ENCODE results near the gene ACOT6.
"Not testable (repeated sequence)": the region's sequence is repeated elsewhere in the genome, so short reads cannot be mapped to it uniquely, and the experiment has no call there.

The ACOT6 gene

DNA sequence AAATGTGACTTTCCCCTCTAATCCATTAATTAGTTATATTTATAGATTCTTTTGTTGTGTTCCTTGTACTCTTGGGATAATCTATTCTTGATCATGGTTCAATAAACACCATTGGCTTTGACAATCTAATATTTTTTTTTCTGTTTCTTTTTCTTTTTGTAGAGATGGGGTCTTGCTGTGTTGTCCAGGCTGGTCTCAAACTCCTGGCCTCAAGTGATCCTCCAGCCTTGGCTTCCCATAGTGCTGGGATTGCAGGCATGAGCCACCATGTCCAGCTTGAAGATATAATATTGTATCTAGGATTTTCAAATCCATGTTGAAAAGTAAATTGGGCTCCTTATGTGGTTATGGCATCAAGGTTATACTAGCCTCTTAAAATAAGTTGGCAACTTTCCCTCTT lies 38.7 kb downstream of the ACOT6 start:
- DNase-seq: no peak

GRCh38 chr14:73655851-73656250 lies 43.5 kb downstream of the ACOT6 start:
- DNase-seq: no peak

GRCh38 chr14:73659202-73659601 lies 46.9 kb downstream of the ACOT6 start:
- DNase-seq: not testable (repeated sequence)

- no peak for DNase-seq
Observed at GRCh38 chr14:73660511-73660910, 48.2 kb downstream of the ACOT6 start.

DNA sequence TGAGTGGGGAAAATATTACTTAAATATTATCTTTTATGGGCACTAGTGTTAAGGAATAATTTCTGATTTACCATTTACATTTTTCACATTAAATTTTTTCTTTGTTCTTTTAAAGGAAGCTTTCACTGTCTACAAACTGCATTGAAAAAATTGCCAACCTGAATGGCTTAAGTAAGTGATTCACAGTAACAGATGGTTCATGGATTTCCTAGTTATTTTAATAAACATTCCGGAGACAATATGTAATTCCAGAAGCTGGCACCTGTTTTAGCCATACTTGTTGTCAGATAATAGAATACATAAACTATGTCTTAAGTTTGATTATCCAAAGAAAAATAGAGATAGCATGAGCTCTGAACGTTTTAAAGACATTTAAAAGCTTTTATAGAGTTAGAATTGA lies 49.6 kb downstream of the ACOT6 start:
- no peak for DNase-seq

- no peak for DNase-seq
Observed at GRCh38 chr14:73662487-73662943, 50.2 kb downstream of the ACOT6 start.

DNA sequence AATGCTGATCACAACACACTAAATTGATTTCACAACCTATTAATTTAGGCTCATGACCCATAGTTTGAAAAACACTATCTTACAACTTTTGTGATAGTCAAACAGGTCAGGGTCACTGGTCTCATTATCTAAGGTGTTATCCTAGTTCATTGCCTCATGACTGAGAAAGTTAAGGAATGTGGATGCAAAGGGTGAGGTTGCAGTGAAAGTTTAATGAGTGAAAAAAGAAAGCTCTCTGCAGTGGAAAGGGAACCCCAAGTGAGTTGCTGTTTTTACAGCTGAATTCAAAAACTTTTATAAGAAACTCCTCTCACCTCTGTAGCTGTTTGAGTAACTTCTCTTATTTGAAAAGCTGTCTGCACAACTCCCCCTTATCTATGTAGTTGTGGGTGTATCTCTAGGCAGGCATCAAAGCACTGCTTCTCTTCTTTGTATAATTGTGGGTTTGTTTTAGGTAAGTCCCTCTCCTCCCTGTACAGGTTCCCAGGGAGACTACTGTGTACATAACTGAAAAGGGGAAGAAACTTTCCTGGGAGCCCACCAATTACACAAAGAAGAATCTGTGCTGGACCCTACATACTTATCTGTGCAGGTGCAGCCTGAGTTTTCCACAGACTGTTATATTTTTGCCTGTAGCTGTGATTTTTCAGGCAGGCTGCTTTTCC lies 51.4 kb downstream of the ACOT6 start:
- no peak for DNase-seq

DNA sequence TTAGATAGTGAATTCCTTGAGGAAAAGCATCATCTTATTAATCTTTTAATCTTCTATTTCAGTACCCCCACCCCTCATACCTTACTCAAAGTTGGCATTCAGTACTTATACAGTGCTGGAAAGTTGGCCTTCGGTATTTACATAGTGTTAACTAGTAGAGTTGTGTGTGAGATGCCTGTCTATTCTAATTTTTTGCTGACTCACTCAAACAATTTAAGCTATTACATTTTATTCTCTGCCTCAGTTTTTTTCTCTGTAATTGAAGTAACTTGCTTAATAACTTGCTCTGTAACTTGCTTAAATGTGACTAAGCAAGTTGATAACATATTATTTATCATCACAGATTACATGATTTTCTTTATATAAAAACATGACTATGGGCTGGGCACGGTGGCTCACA lies 52.8 kb downstream of the ACOT6 start:
- DNase-seq: no peak

DNA sequence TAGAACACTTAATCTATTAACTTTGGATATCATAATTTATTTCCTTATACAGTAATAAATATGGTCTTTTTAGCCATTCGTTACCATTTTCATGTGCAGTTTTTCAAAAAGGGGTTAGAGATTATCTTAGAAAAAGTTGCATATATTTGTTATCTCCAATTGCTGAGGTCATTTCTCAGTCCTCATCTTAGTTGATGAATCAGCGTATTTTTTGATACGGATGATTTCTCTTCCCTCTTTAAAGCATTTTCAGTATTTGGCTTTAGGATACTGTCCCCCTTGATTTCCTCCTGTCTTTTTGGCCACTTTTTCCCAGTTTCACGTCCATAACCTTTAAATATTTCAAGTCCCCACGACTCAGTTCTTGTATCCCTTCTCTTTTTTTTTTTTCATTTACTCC lies 54.3 kb downstream of the ACOT6 start:
- no peak for DNase-seq

- DNase-seq: no peak
Observed at GRCh38 chr14:73667854-73668253, 55.5 kb downstream of the ACOT6 start.

Measured in T-helper 2 cell (primary cell).